Measurements from ENCODE around the gene DPF1. TPM values are rescaled to one million over a fixed set of nuclear protein-coding genes. Genes with fewer than 3 reads are reported as not detected.

The DPF1 gene
- total and polyA plus RNA-seq, 2 donors from 2014 or later, result not detected

DNA sequence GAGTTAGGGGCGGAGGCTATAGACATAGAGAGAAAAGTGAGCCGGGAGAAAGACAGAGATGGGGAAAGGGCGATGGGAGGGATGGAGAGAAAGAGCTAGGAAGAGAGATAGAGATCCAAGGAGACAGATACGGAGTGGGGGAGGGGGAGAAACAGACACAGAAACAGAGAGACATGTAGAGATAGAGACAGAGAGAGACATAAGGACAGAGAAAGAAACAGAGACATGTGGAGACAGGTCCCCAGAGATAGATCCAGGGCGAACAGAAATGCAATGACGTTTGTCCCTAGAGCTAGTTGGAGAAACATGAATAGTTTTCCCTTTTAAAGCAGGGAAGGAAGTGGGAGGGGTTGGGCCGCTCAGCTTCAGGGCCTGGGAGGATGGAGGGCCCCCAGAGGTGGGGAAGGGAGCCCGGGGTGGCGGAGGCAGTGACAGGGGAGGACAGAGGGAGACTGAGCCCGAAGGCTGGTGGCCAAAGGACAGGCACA lies 27.6 kb upstream of the DPF1 start:
- Histone ChIP-seq H3K4me1 (ENCODE audit: control insufficient read depth in 2 of 3, insufficient read depth in 2 of 3, low read depth in 1 of 3, low read length in 3 of 3) (peaks cover 0 to 9% (median 4%) of the 10 kb centered on the region in 3 donors), H3K27me3 (ENCODE audit: control insufficient read depth, insufficient read depth, low read length) (no peaks in the 10 kb centered on the region), H3K36me3 (ENCODE audit: control insufficient read depth in 2 of 3, insufficient read depth in 3 of 3, low read length in 3 of 3) (no peaks in the 10 kb centered on the region), H3K9ac (ENCODE audit: low read length in 3 of 3) (peak overlapping the region in 2 of 3 donors; percentile 46 to 55), H3K4me3 (ENCODE audit: low read length in 3 of 3) (peak overlapping the region in 2 of 3 donors; percentile 19 to 45), H3K9me3 (ENCODE audit: control insufficient read depth in 2 of 3, insufficient read depth in 1 of 3, low read length in 3 of 3) (no peaks in the 10 kb centered on the region), H3K27ac (ENCODE audit: low read depth in 2 of 2, low read length in 2 of 2) (peak overlapping the region; percentile 83 to 89)
- TF ChIP-seq, protein P1, sequence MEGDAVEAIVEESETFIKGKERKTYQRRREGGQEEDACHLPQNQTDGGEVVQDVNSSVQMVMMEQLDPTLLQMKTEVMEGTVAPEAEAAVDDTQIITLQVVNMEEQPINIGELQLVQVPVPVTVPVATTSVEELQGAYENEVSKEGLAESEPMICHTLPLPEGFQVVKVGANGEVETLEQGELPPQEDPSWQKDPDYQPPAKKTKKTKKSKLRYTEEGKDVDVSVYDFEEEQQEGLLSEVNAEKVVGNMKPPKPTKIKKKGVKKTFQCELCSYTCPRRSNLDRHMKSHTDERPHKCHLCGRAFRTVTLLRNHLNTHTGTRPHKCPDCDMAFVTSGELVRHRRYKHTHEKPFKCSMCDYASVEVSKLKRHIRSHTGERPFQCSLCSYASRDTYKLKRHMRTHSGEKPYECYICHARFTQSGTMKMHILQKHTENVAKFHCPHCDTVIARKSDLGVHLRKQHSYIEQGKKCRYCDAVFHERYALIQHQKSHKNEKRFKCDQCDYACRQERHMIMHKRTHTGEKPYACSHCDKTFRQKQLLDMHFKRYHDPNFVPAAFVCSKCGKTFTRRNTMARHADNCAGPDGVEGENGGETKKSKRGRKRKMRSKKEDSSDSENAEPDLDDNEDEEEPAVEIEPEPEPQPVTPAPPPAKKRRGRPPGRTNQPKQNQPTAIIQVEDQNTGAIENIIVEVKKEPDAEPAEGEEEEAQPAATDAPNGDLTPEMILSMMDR (IDR thresholded peaks at IDR 0.05; ENCODE audit: borderline replicate concordance, extremely low read depth, insufficient read depth), result no peak
- DNase-seq, result peak in 4 of 5 donors; percentile 25 to 93 (median 64)
- no peak for FAIRE-seq
- intact Hi-C loops (cut with DNase I), result no loop called here

DNA sequence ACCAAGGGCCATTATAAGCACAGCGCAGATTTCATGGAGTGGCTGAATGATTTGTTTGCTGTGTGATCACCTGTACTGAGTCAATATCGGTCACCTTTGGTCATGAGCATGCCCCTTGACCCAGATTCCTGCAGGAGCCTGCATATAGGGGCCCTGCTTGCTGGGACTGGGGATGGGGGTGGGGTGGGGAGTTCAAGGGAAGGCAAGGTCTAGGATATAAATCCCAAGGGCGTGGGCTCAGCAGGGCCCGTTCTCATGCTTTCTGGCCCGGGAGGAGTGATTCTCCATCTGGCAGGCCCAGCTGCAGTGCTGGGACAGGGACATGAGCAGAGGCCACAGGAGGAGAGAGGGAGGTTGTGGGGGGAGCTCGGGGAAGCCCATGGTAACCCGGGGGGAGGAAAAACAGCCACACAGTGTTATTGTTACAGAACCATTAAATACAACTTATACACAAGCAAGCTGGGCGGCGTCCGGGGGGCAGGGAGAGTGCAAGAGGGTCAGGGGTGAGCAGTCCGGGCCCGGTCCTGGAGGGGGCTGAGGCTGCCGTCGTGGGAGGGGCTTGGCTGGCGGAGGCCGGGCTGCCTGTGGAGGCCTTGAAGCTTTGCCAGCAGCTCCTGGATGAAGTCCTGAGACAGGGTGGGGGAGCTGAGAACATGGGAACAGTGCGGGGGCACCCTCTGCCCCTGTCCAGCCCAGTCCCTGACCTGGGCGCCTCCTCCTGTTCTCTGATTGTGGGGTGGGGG lies 27.0 kb upstream of the DPF1 start:
- FAIRE-seq, result no peak
- H3K36me3 ChIP-seq (ENCODE audit: control insufficient read depth in 2 of 3, insufficient read depth in 3 of 3, low read length in 3 of 3), result no peaks in the 10 kb centered on the region
- peak overlapping the region; percentile 83 to 89 for H3K27ac ChIP-seq (ENCODE audit: low read depth in 2 of 2, low read length in 2 of 2)
- intact Hi-C loops (cut with DNase I), result no loop called here
- no peaks in the 10 kb centered on the region for H3K27me3 ChIP-seq (ENCODE audit: control insufficient read depth, insufficient read depth, low read length)
- peaks cover 0 to 9% (median 4%) of the 10 kb centered on the region in 3 donors for H3K4me1 ChIP-seq (ENCODE audit: control insufficient read depth in 2 of 3, insufficient read depth in 2 of 3, low read depth in 1 of 3, low read length in 3 of 3)
- H3K9me3 ChIP-seq (ENCODE audit: control insufficient read depth in 2 of 3, insufficient read depth in 1 of 3, low read length in 3 of 3), result no peaks in the 10 kb centered on the region
- H3K9ac ChIP-seq (ENCODE audit: low read length in 3 of 3), result peak overlapping the region in 1 of 3 donors; percentile 41
- DNase-seq, result peak; percentile 67 to 96 (median 83)
- TF ChIP-seq, protein P1 (IDR thresholded peaks at IDR 0.05; ENCODE audit: borderline replicate concordance, extremely low read depth, insufficient read depth), result no peak
- peak overlapping the region in 2 of 3 donors; percentile 19 to 45 for H3K4me3 ChIP-seq (ENCODE audit: low read length in 3 of 3)

DNA sequence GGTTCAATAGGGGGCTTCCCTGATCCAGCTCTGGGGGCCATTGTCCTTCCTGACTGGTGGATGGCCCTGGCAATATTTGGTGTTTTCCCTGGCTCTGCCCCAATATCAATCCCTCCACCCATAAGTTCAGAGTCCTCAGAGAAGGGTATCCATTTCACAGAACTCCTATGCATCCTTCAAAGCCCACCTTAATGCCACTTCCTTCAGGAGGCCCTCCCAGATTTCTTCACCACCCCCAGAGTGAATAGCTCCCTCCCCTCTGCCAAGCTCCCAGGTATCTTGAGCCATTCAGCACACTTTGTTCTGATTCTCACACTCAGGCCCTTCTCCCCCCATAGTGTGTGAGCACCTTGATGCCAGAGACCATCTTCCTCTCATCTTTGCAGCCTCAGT lies 26.4 kb upstream of the DPF1 start:
- DNase-seq, result no peak
- Histone ChIP-seq H3K4me1 (ENCODE audit: control insufficient read depth in 2 of 3, insufficient read depth in 2 of 3, low read depth in 1 of 3, low read length in 3 of 3) (peaks cover 0 to 9% (median 4%) of the 10 kb centered on the region in 3 donors), H3K9ac (ENCODE audit: low read length in 3 of 3) (no peak overlapping the region), H3K9me3 (ENCODE audit: control insufficient read depth in 2 of 3, insufficient read depth in 1 of 3, low read length in 3 of 3) (no peaks in the 10 kb centered on the region), H3K27me3 (ENCODE audit: control insufficient read depth, insufficient read depth, low read length) (no peaks in the 10 kb centered on the region), H3K27ac (ENCODE audit: low read depth in 2 of 2, low read length in 2 of 2) (no peak overlapping the region), H3K36me3 (ENCODE audit: control insufficient read depth in 2 of 3, insufficient read depth in 3 of 3, low read length in 3 of 3) (no peaks in the 10 kb centered on the region), H3K4me3 (ENCODE audit: low read length in 3 of 3) (no peak overlapping the region)
- TF ChIP-seq, protein P1 (IDR thresholded peaks at IDR 0.05; ENCODE audit: borderline replicate concordance, extremely low read depth, insufficient read depth), result no peak
- intact Hi-C loops (cut with DNase I), result no loop called here
- no peak for FAIRE-seq
